HepG2 (cell line): ENCODE data around the gene NT5C3B. TPM values are rescaled to one million over a fixed set of nuclear protein-coding genes. Genes with fewer than 3 reads are reported as not detected.

ENCODE experiments used
- HOMEZ ChIP-seq: IDR thresholded peaks from 2 replicates; pipeline ENCODE4 v1.6.1; 2016; ENCODE audit warnings: low read depth
- IKZF5 ChIP-seq: IDR thresholded peaks from 2 replicates; pipeline ENCODE4 v1.6.1; 2018; ENCODE audit warnings: missing genetic modification reagents, mild to moderate bottlenecking, missing compliant biosample characterization
- JUNB ChIP-seq: sonication (generic); formaldehyde crosslinking; IDR thresholded peaks from 2 replicates; pipeline ENCODE4 v1.8.0; 2022; ENCODE audit warnings: missing genetic modification reagents, mild to moderate bottlenecking, borderline replicate concordance
- KLF15 ChIP-seq: sonication (generic); formaldehyde crosslinking; IDR thresholded peaks from 2 replicates; pipeline ENCODE4 v1.8.1; 2023; ENCODE audit warnings: borderline replicate concordance, mild to moderate bottlenecking, inconsistent platforms, missing genetic modification reagents, mixed read lengths
- NFYC ChIP-seq: IDR thresholded peaks from 2 replicates; pipeline ENCODE4 v1.6.1; 2016; ENCODE audit warnings: missing genetic modification reagents, missing compliant biosample characterization
- RELA ChIP-seq: sonication (generic); formaldehyde crosslinking; IDR thresholded peaks from 2 replicates; pipeline ENCODE4 v1.4.0; 2020; ENCODE audit warnings: missing genetic modification reagents
- SIN3B ChIP-seq: fragments of 150-350 bp; IDR thresholded peaks from 2 replicates; pipeline ENCODE4 v1.6.1; 2014; ENCODE audit warnings: low read length
- SOX5 ChIP-seq: IDR thresholded peaks from 2 replicates; pipeline ENCODE4 v1.6.1; 2016; ENCODE audit warnings: borderline replicate concordance
- TBP ChIP-seq: sonication (generic); formaldehyde crosslinking; IDR thresholded peaks from 2 replicates; pipeline ENCODE4 v1.5.0; 2020; ENCODE audit warnings: missing genetic modification reagents
- ZBTB40 ChIP-seq, 2 experiments: fragments of 450-650 bp in 1 of 2; sonication (generic) in 1 of 2; formaldehyde crosslinking in 1 of 2; IDR thresholded peaks; 2 replicates each; pipeline versions ENCODE4 v1.6.1 to v1.8.0; 2016 to 2022; ENCODE audit warnings: antibody characterized with exemption in 1 of 2, mild to moderate bottlenecking in 1 of 2, missing genetic modification reagents in 1 of 2
- ZFX ChIP-seq: sonication (generic); formaldehyde crosslinking; IDR thresholded peaks from 2 replicates; pipeline ENCODE4 v1.4.0; 2020; ENCODE audit warnings: mild to moderate bottlenecking, low read depth, missing genetic modification reagents, moderate library complexity
- ZNF274 ChIP-seq: sonication (generic); formaldehyde crosslinking; IDR thresholded peaks from 2 replicates; pipeline ENCODE4 v1.5.1; 2020; ENCODE audit warnings: mild to moderate bottlenecking, missing genetic modification reagents
- ZNF33A ChIP-seq: sonication (generic); formaldehyde crosslinking; IDR thresholded peaks from 2 replicates; pipeline ENCODE4 v1.5.1; 2020; ENCODE audit warnings: missing genetic modification reagents, mild to moderate bottlenecking, moderate library complexity, borderline replicate concordance
- ZNF451 ChIP-seq: sonication (generic); formaldehyde crosslinking; IDR thresholded peaks from 2 replicates; pipeline ENCODE4 v1.5.0; 2020; ENCODE audit warnings: mild to moderate bottlenecking, missing genetic modification reagents
- ZNF710 ChIP-seq: sonication (generic); formaldehyde crosslinking; IDR thresholded peaks from 2 replicates; pipeline ENCODE4 v1.5.0; 2020; ENCODE audit warnings: mild to moderate bottlenecking, missing genetic modification reagents, borderline replicate concordance
- polyA plus RNA-seq, 8 experiments: library from polyadenylated mRNA; depleted of rRNA in 3 of 8; stranded (reverse) in 7 of 8; unstranded in 1 of 8; fragments of >200 nt; fragmentation: Illumina TruSeq in 4 of 8; extraction: Trizol in 4 of 8; gene quantifications; 2 replicates each; pipeline versions ENCODE4 v1.2.1 to v1.2.3, GENCODE V29; 2011 to 2016; ENCODE audit warnings: low read depth in 4 of 8, missing spikeins in 1 of 8, mixed read lengths in 1 of 8; ENCODE audit not compliant: insufficient read depth in 1 of 8
- total RNA-seq, 5 experiments: library from RNA; depleted of rRNA; stranded (reverse); fragments of >200 nt; fragmentation: Illumina TruSeq; extraction: Trizol; gene quantifications; 2 replicates each; pipeline ENCODE4 v1.2.3, GENCODE V29; 2016; ENCODE audit warnings: low read depth in 1 of 5

NT5C3B gene
- total and polyA plus RNA-seq, 2 of the 13 experiments (the other 11 are each of a cell fraction or from before 2014, with no cell fraction given), result 104 to 126 TPM

- TF ChIP-seq ZBTB40 (IDR thresholded peaks at IDR 0.05) (no peak), ZBTB40 (CRISPR knock-in tag; IDR thresholded peaks at IDR 0.05) (peak; percentile 53; the same call in 1 of the 2 replicates), ZNF451 (CRISPR knock-in tag) (no peak), JUNB (CRISPR knock-in tag) (no peak), KLF15 (CRISPR knock-in tag) (peak; percentile 61; the same call in 1 of the 2 replicates), SOX5 (CRISPR knock-in tag) (peak; percentile 51; the same call in 1 of the 2 replicates), ZNF33A (CRISPR knock-in tag) (peak; percentile 72; the same call in 1 of the 2 replicates), NFYC (CRISPR knock-in tag) (peak; percentile 41), TBP (CRISPR knock-in tag) (no peak), ZNF710 (peak; percentile 85), SIN3B (no peak), RELA (CRISPR knock-in tag) (peak; percentile 40; the same call in 1 of the 2 replicates), ZNF274 (0 out of 2 replicates have a peak, but pooled peaks have one; percentile 38), IKZF5 (CRISPR knock-in tag) (peak; percentile 89), ZFX (CRISPR knock-in tag) (peak; percentile 86), HOMEZ (CRISPR knock-in tag) (no peak)
Observed at GRCh38 chr17:41777574-41778188, 58.4 kb downstream of the NT5C3B start (continued).
